IPS-NIHi7 (cell line): Measurements from ENCODE around the gene UNC50.

Experiments used
- DNase-seq: peaks from one replicate; pipeline ENCODE4 v3.0.0; 2012; ENCODE audit warnings: mixed read lengths; ENCODE audit errors: extremely low spot score

The UNC50 gene, protein sequence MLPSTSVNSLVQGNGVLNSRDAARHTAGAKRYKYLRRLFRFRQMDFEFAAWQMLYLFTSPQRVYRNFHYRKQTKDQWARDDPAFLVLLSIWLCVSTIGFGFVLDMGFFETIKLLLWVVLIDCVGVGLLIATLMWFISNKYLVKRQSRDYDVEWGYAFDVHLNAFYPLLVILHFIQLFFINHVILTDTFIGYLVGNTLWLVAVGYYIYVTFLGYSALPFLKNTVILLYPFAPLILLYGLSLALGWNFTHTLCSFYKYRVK

DNA sequence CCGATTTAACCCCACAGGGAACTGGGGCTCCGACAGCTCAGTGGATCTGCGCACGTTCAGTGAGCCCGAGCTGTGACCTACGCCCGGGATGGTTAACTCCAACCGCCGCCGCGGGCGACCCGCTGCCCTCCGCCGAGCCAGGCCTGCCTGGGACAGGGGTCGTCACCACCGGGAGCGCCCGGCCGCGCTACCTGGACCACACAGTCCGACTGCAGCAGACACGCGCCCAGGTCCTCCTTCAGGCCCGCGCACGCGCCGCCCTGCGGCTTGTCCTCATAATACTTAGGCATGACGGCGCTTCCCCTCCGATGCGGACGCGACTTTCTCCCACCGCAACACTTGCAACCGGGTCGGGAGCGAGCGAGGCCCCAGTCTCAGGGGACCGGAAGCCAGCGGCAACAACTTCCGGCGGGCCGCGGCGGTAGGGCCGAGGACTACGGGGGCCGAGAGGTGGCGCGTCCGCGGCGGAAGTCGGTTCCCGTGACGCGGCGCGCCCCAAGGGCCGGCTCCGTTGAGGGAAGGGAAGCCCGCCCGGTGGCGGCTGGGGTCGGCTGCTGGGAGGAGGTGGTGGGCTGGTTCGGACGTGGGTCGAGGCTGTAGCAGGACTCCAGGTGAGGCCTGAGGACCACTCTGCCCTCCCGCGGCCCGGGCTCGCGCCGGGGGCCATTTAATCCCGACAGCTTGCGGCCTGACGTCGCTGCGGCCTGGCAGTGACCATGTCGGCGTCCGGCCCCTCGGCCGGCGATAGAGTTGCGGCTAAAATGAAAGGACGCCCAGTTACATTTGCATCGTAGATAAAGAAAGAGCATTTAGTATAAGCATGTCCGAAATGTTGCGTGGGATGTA, at the start of gene UNC50, which contains the start of gene COA5:
UNC50 (plus strand) TSS at position 474 of the 846 bp plus-strand sequence. CDS start 1,171 bp downstream, outside the sequence.
COA5 (minus strand) TSS at position 397 of the 846 bp plus-strand sequence; CDS start at position 290, 107 bp downstream.
- peak; percentile 95 for DNase-seq

DNA sequence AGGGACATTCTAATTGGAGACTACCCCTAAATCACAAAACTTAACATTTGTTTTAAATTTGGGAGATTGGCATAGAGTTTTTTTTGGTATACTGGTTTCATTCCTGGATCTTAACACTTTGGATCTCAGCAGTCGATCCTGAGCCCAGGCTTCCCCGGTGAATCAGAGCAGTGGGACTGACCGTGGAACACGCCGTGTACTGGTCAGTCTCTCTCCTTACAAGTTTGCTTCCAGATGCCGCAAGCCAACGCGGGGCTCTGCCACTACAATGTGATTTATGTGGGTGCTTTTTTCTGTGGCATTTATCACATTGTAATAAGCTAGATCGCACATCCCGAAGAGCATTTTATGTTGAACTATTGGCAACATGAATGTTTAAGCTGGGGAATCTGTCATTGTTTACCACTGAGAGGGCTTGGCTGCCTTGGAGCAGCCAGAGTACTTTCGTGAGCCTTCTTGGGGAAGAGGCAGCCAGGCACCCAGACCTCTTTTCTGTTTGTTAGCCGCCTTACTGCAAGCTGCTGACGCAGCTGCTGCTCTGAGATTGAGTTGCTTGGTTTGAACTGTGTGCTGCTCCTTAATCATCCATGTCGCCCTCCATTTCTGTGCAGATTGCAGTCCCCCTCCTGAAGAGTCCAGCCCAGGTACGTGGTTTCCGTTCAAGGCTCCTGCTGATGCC, 49.4 kb upstream of the UNC50 start:
- DNase-seq = no peak

DNA sequence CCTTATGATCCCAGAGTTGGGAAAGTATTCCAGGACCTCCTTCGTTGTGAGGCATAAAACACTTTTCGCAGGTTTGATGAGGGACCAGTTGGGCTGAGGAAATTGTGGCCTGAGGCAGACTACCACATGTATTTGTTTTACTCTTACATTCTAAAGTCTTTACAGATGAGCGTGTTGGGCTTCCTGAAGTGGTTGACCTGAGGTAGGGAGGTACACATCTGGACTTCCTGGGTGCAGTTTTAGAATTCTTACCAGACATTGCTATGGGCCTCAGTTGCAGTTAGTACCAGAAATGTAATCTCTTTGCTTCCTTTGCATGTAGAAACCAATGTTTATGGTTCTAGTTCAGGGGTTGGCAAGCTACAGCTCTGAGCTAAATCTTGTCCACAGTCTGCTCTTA, 48.8 kb upstream of the UNC50 start:
- DNase-seq = no peak

DNA sequence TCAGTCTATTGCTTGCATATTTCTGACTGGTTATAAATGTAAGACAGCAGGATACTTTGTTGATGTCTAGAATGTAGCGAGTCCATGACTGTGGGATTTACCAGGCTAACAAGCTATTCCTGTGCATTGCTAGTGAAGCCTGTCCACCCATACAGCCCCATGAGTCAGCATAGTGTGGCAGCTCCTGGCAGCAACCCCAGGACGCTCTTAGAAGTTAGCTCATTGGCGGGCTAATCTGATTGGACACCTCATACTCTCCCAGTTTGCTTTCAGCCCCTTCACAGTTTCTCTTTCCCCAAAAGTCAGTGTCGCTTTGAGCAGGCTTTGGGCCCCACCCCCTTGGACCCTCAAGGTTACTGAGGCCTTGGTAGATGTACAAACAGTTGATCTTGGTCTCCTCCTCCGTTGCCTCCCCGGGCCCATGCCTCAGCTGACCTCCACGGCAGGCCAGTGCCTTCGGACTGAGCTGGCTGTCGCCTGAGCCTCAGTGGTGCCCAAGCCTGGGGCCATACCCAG, 48.1 kb upstream of the UNC50 start:
- no peak for DNase-seq

DNA sequence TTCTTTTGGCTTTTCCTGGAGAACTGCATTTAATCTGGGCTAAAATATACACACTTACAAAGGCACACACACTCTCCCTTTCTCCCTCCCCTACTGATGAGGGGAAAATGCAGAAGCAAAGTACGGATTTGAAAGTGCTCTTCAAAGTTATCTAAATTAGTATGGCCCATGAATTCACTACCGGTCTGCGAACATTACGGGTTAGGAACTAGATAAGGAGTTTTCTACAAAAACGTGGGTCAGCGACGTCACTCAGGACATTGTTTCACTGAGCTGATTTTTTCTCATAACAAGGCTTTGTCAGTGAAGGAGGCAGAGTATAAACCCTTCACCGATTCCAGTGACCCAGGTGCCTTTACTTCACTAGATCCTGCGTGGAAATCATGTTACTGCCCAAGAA, 47.4 kb upstream of the UNC50 start:
- no peak for DNase-seq

DNA sequence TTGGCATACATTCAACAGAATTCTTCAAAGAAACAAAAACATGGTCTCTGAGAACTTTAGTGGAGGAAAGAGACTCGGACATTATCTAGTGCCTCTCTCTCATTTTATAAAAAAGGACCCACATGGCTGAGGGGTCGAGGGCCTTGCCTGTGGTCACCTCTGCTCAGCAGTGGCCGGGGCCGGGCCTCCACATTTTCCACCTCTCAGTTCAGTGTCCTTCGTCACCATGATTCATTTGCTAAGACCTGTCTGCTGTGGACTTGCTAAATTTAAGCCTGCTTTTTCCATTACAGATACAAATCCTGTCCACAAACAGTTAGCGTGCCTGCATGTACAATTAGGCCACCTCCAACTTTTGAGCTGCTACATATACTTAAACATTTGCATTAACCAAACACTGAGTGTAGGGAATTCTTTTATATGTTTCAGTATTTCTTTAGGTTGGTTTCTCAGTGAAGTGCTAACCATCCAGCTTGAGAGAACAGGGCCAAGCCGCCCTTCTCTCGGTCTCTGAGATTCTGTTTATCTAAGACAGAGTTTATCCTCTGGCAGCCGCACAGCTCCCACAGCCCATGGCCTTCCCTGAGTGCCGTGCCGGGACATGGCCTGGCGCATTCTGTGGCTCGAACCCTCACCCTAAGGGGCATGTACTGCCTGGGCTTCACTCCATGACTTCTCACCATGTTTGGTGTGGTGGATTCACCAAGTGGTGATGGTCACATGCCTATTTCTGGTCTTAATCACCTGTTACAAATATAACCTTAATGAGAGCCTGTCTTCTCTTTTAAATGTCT, 46.3 kb upstream of the UNC50 start:
- no peak for DNase-seq

DNA sequence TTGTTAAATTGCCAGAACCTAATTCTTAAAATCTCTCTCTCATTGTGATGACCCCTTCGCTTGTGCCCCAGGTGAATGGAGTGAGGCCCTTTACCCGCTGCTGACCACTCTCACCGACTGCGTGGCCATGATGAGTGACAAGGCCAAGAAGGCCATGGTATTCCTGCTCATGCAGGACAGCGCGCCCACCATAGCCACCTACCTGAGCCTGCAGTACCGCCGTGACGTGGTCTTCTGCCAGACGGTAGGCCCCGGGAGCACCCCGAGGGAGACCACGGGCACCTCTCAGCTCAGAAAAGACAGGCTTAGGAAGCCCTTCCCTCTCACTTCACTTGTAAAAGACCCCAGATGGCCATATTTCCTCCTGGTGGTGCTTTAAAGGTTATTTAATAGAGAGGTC, 45.0 kb upstream of the UNC50 start:
- DNase-seq = no peak

DNA sequence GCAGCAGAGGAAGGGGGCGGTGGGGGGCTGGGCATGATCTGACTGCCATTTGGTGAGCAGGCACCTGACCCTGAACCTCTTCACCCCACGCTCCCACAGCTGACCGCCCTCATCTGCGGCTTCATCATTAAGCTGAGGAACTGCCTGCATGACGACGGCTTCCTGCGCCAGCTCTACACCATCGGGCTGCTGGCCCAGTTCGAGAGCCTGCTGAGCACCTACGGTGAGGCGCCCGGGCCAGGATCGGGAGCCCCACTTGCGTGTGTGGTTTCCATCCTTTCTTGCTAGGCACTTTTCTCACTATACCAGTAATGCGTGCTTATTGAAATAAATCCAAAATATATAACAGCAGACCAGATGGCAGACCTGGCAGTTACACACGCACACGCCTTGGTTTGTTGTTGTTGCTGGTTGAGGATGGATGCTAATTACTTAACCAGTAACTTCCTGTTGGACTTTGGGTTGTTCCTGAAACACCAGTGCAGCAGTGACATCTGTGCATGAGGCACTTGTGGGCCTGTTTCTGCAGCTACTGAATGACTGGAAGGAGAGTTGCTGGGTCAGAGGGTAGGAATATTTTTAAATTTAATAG, 43.8 kb upstream of the UNC50 start:
- DNase-seq = no peak

DNA sequence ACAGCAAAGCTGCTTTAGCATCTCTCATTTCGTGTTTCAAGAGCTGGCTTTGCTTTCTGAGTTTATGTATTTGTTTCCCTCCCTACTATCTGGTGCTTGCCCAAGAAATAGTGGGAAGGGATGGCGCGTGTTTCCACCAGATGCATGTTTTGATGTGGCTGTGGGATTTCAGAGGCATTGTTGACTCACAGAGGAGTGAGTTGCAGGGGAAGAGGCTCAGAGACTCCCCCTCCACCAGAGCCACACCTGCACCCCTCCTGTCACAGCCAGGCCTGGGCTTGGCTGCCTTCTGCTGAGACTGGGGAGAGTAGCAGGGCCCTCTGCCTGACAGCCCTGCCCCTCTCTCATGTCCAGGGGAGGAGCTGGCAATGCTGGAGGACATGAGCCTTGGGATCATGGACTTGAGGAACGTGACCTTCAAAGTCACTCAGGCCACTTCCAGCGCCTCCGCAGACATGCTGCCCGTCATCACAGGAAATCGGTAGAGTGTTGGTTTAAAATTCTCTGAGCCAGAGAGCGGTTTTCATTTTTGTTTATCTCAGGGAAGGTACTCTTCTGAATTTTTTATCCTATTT, 43.0 kb upstream of the UNC50 start:
- DNase-seq = no peak

DNA sequence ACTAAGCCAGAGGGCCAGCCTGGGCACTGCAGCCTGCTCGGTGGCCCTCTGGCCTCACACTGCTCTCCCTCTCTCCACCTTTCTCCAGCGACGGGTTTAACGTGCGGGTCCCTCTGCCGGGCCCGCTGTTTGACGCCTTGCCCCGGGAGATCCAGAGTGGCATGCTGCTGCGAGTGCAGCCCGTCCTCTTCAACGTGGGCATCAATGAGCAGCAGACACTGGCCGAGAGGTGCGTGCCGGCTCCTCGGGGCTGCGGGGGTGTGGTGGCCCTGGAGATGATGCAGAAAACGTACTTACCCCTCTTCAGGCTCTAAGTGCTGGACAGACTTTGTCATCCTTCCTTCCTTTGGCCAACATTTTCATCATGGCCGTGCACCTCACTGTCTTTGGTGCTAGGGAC, 42.4 kb upstream of the UNC50 start:
- no peak for DNase-seq

DNA sequence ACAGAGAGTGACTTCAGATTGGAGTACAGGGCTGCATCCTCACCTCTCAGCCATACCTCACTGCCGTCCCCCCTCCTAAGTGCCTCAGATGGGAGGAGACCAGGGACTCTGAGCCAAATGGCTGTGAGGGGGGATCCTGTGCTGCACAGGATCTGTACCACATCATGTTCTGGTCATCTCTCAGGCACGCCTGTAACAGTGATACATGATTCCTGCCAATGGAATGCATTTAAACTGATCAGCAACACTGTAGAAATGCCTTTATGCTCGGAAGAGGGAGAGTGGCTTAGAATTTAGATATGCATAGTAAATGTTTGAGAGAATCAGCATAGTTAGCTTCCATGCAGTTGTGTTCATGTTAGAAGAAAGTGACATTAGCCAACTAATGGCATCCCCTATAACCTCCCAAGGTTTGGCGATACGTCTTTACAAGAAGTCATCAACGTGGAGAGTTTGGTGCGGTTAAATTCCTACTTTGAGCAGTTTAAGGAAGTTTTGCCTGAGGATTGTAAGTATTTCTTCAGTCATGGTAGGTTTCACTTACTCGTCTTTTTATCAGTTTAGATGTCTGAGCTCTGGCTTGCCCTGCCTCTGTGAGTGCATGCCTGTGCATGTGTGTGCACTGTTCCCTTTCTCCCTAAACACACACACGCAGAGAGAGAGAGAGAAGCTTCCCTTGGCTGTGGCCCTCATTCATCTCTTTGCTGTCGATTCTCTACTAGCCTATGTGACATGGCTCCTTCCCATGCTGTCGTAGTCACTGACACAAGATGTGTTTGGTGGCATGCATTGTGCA, 40.0 kb upstream of the UNC50 start:
- no peak for DNase-seq

DNA sequence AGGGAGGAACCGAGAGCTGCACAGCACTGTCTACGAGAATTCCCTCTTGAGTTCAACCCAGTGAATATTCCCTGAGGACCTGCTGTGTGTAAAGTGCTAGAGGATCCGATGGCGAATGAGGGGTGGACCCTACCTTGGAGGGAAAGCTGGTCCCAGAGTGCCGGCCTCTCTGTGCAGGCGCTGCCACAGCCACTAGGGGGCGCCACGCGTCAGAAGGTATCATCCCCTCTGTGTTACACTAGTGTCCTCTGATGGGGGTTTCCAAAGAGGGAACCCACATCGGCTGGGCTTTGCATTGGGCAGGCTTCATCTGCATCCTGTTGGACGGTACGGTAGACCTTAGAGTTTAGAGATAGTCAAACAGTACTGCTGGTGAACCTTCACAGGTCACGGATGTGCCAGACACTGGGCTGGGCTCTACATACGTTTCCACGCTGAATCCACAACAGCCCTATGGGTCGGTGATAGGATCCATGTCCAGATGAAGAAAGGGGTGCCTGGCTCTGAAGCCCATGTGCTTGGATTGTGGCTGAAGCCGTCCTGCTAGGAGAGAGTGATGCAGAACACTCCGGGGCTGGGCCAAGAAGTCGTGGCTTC, 39.1 kb upstream of the UNC50 start:
- DNase-seq = peak; percentile 93

DNA sequence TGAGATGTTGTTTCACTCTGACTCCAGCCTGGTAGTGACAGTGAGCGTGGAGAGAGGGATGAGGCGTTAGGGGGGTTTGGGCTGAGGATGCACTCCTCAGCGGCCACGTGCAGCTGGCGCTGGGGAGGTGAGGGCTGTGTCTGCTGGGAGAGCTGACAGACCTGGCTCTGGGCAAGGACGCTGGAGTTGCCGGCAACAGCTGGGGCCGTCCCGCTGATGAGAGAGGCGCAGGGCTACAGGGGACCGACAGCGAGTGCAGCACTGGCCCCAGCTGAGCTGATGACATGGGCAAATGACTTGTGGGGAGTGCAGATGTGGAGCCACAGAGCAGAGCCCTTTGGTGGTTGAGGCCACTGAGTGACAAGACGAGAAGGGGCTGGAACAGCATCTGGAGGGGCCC, 38.5 kb upstream of the UNC50 start:
- DNase-seq = no peak

DNA sequence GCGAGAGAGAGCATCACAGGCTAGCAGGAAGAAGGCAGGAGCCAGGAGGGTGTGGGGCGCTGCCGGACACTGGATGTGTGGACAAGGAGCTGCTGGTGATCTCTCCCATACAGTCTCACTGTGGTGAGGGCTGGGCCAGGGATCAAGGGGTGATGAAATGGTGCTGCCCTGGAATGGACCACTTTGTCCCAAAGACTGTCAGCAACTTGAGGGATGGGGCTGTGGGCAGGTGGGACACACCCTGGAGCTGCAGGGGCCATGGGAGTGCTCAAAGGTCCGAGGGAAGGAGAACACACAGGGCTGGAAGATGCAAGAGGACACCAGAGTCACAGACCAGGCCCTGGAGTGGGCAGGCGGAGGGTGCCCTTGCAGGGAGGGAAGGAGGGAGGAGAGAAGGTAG, 38.0 kb upstream of the UNC50 start:
- DNase-seq = no peak

DNA sequence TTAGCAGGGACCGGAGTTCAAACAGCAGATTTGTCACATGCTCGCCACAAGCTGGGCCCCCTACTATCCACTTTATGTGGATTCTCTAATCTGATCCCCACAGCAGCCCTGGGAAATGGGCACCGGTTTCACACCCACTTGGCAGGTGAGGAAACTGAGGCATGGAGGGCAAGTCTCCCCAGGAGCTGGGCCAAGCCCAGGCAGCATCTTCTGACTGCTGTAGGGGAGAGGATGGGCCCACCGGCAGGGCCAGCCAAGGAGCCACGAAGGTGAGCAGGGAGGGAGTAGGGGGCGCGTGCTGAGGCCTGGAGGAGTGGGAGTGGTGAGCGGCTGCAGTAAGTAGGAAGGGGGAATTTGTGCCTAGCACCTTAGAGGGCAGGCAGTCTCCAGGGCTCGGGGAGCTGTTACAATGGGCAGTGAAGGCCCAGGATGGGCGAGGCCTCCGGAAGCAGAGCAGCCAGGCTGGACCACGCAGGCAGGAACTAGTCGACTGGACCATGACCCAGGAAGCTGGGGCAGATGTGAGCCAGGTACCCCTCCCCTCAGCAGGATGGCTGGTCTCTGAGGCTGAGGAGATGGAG, 37.2 kb upstream of the UNC50 start:
- DNase-seq = no peak

DNA sequence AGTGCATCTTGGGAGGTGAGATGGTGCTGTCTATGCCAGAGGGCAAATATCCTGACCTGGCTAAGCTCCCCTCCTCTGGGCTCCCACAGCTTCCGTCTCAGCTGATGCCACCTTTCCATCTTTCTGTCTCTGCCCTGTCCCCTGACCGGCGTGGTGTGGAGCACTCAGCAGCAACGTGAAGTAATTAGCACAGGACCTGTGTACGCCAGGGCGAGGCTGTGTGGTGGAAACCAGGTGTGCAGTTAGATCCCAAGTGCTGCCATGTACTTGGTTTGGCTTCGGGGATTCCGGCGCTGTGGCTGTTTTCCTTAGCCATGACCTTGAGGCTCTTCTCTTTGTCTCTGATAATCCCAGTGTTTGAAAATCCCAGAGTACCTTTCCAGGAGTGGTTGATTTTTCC, 36.6 kb upstream of the UNC50 start:
- no peak for DNase-seq

DNA sequence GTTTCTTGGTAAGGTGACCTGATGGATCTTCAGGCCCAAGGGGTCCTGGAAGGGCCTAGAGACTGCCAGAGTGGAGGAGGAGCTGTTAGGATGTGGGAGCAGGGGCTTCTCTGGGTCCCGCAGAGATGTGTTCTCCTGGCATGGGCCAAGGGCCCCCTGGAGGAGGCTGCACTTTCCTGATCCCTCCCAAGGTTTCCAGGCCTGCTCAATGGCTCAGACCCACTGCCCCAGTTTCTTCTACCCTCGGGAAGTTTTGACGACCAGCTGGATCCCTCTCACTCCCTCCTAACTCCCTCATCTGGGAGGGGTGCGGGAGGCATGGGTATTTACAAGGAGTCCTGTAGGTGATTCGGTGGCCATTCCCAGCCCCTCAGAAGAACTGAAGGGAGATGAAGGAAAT, 36.2 kb upstream of the UNC50 start:
- DNase-seq = no peak

DNA sequence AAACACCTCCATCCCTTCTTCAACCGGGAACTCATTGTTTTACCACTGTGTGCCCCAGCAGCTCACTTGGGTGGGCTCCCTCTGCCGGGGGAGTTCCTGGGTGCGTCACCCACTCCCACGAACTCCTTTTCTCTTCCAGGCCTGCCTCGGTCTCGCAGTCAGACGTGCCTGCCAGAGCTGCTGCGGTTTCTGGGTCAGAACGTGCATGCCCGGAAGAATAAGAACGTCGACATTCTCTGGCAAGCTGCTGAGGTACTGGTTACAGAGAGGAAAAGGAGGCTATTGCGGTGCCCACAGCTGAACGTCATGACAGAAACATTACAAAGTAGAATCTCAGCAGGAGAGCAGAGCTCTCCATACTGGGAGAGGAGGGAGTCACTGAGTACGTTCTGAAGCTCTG, 35.7 kb upstream of the UNC50 start:
- DNase-seq = no peak

DNA sequence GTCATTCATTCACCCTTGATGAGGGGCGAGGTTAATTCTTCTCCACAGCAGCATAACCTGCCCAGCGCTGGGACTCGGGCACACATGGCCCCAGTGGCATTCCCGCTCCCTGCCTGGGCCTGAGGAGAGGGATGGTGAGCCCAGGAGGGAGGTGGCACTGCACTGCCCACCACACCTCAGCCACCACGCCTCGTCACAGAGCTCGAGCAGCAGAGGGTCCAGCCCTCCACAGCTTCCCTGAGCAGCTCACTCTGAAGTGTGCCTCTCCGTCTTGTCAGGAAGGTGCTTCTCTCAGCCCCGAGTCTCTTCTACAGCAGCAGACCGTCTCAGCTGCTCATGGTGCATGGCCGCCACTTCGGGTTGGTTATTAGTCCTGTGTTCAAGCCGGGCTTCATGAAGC, 35.0 kb upstream of the UNC50 start:
- no peak for DNase-seq
